CD4-positive, alpha-beta T cell treated with Interleukin-15 for 4 hours (primary cell): ENCODE data around the gene NKX6-2.
"Not testable (repeated sequence)": the region's sequence is repeated elsewhere in the genome, so short reads cannot be mapped to it uniquely, and the experiment has no call there.

Experiments
- DNase-seq: peaks from one replicate; pipeline ENCODE4 v3.0.0-alpha.2; 2020; ENCODE audit warnings: low spot score

Gene NKX6-2

GRCh38 chr10:132785723-132786475 is at the start of gene NKX6-2:
Gene NKX6-2, minus strand, starts transcription at chr10:132786147. Its CDS starts 199 bp downstream, at chr10:132785948.
- DNase-seq, result no peak

DNA sequence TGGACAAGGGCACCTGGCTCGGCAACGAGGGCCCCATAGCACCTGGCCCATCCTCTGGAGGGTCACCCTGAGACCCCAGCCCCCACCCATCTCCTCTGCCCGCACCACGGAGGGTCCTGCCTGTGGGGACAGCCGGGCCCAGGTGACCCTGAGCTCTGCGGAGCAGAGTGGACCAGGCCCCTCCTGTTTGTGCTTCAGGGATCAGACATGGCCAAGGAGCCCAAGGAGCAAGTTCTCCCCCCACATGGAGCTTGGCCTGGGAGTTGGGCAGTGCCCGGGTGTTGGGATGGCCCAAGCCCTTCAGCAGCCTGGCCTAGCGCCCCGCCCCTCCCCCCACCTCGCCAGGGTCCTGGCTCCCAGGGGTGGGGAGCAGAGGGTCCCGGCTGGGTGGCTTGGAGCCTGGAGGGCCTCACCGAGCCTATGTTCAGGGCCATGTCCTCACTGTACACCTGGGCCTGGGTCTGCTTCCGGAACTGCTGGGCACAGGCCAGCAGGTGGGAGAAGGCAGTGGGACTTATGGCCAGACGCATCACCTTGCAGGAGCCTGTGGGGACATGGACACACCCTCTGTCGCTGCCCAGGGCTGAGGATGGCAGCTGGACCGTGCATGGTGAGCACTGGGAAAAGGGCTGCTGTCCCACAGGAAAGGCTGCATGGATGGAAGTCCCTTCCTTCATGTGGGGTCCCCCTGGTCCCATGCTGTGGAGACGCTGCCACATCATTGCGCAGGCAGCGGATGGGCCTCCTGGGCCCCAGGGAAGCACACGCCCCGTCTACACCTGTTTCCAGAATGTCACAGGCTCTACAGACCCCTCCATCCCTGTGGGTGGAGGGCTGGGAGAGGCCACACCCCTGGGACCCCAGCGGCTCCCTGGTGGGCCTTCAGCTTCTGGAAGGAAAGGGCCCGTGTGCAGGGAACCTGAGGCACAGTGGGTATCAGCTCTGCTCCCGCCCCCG is 49.2 kb upstream of the NKX6-2 start:
- DNase-seq, result no peak

DNA sequence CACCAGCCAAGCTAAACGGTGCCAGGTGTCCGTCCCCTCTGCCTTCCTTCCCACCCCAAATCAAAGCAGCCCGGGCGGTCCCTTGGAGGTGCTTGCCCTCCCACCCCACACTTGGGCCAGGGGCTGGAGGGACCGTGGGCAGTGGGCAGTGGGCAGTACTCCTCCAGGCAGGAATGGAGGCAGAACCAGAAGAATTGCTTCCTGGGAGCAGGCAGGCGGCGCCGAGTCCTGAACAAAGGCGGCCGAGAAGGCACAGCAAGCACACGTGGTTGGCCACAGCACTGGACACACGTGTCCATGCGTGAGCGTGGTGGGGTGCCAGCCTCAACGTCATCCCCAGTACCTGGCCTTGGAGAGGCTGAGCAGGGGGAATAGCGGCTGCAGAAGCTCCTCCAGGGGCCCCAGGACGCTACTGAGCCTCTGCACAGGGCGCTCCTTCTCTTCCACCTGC is 48.4 kb upstream of the NKX6-2 start:
- no peak for DNase-seq

DNA sequence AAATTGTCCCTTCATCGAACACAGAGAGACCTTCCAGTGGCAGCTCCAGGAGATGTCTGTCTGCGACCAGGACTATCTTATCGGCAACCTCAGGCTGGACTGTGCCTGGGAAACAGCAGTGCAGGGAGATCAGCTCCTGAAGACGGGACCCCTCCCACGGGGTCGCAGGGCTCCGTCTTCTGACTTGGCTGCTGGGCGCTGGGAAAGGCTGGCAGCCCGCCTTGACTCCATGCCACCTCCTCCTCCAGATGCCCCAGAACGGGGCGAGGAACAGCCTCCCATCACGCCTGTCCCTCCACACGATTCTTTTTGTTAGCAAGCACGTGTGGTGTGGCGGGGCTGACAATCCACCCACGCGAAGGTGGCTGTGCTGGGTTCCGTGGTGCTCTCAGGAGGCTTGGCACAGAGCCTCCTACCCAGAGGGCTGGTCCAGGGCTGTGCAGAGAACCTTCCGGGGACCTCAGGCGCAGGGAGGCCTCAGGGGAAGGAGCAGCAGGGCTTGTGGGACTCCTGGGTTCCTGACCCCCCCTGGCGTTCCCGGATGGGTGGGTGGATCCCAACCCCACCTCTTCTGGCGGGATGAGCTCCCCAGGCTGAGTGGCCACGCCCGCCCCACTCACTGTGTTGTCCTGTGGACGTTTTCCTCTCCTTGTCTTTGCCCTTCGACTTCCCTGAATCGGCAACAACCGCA is 47.6 kb upstream of the NKX6-2 start:
- DNase-seq, result no peak

GRCh38 chr10:132832186-132832969 is 46.4 kb upstream of the NKX6-2 start:
- DNase-seq, result no peak

DNA sequence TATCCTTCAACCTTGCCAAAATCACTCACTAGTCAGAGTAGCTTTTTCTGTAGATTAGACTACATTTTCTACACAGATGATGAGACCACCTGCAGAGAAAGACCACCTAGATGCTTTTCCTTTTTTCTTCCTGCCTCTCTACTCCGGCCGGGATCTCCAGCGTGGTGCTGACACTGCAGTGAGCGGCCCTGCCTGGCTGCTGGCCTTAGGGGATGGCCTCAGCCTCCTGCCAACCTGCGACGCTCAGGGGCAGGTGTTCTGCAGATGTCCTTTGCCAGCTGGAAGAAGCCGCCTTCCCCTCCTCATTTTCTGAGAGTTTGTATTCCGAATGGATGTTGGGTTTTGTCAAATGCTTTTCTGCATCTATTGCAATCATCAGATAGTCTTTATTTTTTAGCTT is 43.5 kb upstream of the NKX6-2 start:
- DNase-seq, result no peak

GRCh38 chr10:132828681-132829080 is 42.7 kb upstream of the NKX6-2 start:
- DNase-seq, result no peak

DNA sequence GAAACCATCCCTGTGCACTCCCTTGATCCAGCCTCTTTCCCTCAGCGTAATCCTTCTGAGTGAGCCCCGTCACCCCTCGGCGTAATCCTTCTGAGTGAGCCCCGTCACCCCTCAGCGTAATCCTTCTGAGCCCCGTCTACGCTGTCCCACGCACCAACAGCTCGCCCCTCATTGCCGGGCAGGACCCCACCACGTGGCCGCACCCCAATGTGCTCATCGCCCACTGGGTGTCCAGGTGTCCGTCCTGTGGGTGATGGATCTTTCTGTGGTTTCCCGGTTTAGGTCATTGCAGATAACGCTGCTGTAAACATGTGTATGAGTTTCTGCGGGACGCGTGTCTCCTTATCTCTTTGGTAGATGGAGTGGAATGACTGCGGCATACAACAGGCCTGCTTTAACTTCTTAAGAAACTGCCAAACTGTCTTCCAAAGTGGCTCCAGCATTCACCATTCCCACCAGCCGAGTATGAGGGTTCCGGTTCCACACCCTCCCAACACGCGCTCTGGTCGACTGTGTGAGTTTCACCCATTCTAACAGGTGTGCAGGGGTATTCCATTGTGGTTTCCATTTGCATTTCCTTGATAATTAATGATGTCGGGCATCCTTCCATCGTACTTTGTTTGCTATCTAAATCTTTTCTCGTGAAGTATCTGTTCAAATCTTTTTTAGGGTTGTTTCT is 42.1 kb upstream of the NKX6-2 start:
- no peak for DNase-seq

DNA sequence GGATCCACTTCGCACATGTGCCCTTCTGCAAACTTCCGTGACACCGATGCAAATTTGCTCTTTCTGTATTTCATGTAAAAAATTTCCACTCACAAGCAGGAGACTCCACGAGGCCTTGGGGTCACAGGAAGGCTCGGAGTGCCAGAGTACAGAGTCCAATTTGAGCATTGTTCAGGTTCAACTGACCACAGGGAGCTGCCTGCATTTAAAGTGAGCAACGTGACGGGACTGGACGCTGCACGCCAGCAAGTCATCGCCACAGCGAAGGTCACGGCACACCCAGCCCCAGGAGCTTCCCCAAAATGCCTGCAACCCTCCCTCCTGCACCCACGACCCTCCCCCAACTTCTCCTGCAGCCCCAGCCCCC is 41.5 kb upstream of the NKX6-2 start:
- DNase-seq, result no peak

- DNase-seq, result no peak
Observed at GRCh38 chr10:132826524-132827422, 40.8 kb upstream of the NKX6-2 start.

- DNase-seq, result not testable (repeated sequence)
Observed at GRCh38 chr10:132825783-132826523, 40.0 kb upstream of the NKX6-2 start.

GRCh38 chr10:132820056-132820455 is 34.1 kb upstream of the NKX6-2 start:
- DNase-seq, result no peak

GRCh38 chr10:132817701-132818211 is 31.8 kb upstream of the NKX6-2 start:
- DNase-seq, result no peak

DNA sequence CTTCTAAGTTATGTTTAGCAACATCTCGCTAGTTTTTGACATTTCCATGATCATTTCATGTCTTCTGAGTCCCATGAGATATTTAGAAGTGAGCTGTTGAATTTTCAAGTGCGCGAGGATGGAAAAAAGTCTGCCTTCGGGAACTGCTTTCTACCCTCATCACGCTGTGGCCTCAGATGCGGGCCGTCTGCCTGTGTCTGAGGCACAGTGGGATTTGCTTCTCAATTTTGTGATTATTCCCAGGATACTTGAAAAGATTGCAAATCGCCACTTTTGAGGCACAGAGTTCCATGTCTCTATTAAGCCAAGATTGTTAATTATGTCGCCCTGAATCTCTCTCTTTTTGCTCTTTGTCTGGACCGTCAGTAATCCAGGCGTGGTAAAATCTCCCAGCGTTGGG is 30.8 kb upstream of the NKX6-2 start:
- DNase-seq, result no peak

DNA sequence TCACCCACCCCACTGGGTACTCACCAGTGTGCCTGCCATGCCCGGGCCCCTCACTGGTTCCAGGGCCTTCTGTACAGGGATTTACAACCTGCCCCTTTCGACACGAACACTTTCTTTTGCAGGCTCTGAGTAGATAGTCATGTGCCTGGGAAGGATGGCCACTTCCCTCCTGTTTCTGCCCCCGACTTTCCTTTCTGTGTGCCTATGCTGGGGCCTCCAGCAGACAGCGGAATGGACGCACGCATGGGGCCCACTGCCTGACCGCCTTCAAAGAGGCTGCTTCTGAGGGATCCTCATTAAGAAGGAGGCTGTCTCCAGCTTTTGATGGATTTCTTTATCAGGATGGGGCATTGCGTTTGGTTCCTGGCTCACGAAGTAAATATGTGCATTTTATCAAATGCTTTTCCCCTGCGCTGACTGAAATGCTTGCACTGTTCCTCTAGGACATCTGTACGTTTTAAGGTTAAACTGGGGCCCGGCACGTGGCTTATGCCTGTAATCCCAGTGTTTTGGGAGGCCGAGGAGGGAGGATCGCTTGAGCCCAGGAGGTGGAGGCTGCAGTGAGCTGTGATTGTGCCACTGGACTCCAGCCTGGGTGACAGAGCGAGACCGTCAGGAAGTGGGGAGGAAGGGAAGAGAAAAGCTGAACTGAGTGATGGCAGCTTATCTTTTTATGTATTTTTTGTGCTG is 29.4 kb upstream of the NKX6-2 start:
- DNase-seq, result no peak

DNA sequence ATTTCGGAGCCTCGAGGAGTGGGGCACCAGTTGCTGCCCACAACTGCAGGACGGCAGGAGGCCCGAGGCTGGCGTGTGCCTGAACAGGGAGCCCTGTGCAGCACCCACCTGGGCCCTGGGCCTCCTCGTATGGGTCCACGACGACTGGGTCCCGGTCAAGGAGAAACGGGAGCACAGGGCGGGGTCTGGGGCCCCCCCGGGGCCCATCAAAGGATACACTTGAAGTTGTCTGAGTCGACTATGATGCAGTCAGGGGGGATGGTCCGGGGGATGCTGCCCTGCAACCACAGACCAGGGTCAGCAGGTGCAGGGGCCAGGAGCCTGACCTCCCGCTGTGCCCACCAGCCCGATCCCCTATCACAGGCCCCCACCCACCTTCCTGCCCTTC is 28.5 kb upstream of the NKX6-2 start:
- no peak for DNase-seq

DNA sequence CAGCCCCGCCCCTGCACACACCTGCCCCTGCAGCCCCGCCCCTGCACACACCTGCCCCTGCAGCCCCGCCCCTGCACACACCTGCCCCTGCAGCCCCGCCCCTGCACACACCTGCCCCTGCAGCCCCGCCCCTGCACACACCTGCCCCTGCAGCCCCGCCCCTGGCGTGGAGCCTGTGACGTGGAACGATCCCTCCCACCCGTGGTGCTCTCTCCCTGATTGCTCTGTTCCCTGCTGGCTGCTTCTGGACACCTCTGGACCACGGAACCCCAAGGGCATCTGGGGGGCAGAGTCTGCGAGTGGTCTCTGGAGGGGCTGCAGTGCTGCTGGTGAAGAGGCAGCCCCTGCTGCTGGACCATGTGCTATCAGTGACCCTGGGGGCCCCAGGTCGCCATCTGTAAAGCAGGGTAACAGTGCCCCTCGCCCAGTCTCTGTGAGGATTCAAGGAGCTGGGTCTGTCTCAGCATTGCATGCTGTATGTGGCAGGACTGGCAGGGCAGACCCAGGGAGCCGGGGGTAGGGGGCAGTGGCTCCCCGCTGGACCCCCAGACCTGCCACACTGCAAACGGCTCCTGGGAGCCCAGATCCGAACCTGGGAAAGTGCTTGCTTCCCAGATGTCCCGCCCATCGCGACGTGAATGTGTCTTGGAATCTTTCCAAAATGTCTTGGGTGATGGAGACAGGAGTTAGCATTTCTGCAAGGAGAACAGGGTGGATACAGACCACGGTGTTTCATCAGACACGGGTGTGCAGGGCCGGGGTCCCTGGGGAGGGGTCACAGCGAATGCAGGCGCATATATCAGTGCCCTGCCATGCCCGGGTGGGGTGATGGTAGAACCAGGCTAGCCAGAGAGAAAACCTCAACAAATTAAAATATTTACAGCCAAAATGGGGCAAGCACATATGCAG is 27.9 kb upstream of the NKX6-2 start:
- DNase-seq, result no peak
